Measurements from ENCODE around the gene GRAMD4.

The GRAMD4 gene

DNA sequence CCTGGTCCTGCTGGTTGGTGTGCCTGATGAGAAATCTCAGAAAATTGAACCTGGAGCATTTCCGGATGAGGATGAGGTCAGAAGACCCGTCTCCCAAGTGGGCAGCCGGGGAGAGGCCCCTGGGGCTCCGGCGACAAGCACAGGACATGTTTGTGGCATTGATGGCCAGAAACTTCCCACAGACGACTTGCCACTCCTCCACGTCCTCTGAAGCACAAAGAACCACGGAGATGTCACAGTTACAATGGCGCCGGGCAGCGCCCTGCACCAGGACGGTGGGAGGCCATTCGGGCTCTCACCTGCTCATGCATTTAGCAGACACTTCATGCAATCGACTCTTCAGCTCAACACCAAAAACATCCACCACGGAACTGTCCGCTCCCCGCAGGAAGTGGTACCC lies 71.4 kb downstream of the GRAMD4 start:
- no peak for DNase-seq (ENCODE audit: low spot score)

DNA sequence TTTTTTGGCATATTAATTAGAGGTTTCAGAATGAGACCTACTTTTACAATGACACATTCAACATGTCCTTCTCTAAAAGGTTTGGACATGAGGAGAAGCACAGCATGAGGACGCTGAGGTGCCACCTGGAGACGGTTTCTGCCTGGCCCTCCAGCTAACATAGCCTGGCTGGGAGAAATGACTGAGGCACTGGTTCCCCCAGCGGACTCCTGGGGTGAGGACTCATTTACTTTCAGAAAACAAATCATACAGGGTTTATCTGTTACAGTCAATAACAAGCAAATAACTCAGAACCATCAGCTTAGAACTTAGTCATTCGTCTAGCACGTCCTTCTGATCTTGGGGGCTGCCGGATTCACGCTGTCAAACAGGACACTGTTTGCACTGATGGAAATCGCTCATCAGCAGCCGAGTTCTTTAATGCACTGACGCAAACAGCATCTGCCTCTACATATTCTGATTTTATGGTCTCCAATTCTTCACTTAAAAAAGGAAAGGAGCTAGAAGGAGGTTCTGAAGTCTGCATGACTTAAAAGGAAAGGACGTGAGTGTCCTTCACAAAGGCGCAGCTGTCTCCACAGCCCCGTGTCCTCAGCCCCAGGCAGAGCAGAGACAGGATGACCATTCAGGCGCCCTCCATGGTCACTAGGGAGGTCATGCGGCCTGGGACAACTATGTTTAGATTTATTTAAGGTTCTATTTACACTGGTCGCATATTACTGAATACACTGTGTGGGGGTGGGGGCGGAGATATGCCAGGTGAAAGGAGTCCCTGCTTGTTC lies 73.6 kb downstream of the GRAMD4 start:
- no peak for DNase-seq (ENCODE audit: low spot score)

DNA sequence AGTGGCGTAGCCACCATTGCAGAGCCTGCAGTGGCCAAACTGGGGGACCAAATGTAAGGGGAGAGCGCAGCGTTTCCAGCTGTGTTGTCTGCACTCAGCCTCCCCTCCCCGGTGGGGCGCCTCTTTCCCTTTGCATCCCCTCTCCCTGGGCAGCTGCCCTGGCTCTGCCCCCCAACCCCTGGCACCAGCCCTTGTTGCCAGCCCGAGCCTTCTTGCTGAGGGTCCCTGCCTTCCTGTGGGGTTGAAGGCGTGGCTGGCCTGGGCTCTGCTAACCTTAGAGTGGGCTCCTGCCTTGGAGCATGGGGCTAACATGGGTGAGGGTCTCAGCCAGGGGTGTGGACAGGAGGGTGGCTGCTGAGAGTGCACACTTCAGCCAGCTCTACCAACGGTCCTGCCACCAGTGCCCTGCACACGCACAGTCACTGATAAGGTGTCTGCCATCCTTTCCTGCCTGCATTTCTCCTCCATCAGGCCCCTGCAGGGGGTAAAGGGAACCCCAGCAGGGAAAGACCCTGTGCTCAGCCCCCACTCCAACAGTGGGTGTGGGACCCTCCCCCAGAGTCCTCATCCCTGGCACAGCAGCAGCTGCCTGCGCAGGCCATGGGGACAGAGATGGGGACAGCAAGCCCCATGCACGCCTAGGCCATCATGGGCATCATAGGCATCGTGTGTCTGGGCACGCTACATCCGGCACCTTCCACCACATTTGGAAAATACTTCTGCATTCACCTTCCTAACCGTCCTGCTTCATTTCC lies 74.4 kb downstream of the GRAMD4 start:
- DNase-seq (ENCODE audit: low spot score): no peak

DNA sequence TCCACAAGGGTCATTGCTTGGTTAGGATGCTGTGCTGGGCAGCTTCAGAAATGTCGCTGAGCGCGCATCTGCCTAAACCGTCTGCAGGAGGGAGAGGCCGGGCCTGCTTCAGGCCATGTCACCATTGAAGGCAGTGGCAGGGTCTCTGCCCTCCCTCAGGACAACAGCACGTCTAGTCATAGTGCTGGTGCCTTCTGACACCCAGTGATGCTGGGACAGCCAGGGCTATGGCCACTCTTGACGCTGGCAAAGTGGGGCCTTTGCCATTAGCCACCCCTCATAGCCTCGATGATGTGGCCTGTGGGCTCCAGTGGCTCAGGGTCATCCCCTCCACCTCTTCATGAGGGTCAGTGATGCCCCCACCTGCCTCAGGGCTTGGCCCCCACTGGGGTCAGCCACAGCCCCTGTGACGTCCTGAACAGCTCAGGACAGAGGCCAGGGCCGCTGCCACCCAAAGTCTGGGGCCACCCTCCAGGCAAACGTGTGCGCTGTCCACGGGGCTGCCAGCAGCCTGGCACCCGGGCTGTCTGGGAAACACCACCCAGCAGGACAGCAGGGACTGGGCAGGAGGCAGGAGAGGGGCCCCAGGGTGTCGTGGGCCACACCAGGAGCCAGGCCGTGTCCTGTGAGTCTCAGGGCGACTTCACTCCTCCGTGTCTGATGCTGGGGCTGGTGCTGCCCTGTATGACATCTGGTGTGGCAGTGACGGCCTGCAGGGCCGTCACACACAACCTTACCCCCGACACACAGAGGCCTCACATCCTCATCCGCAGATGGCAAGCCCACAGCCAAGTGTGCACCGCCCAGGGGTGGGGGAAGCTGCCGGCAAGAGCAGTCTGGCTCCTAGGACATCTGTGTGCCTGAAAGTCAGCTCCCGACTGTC lies 75.4 kb downstream of the GRAMD4 start:
- DNase-seq (ENCODE audit: low spot score): no peak

DNA sequence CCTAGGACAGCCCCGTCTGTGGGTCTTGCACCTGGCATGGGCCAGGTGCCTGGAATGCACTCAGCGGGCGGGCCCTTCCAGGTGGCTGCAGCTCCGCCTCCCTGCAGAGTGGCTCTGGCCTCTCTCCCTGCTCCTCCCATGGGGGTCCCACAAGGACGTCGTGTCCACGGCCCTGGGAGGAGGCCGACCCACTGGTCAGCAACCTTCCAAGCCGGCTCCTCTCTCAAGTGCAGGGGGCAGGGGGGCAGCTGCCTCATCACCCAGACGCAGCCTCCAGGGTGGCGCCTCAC lies 76.0 kb downstream of the GRAMD4 start:
- no peak for DNase-seq (ENCODE audit: low spot score)

DNA sequence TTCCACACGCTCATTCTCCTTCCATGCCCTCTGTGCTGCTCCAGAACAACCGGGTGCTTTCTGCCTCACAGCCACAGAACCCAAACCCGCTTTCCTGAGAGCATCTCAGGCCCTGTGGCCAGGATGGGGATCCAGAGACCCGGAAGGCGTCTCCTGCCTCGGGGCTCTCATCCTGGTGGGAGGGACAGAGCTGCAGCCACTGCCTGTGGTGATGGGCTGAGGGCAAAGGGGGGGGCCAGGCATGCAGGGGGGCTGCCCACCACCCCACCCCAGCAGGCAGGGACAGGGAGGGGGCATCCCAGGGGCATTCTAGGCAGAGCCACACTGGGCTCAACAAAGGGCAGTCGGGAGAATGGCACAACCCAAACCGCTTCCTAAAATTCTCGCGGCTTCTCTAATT lies 76.4 kb downstream of the GRAMD4 start:
- no peak for DNase-seq (ENCODE audit: low spot score)

DNA sequence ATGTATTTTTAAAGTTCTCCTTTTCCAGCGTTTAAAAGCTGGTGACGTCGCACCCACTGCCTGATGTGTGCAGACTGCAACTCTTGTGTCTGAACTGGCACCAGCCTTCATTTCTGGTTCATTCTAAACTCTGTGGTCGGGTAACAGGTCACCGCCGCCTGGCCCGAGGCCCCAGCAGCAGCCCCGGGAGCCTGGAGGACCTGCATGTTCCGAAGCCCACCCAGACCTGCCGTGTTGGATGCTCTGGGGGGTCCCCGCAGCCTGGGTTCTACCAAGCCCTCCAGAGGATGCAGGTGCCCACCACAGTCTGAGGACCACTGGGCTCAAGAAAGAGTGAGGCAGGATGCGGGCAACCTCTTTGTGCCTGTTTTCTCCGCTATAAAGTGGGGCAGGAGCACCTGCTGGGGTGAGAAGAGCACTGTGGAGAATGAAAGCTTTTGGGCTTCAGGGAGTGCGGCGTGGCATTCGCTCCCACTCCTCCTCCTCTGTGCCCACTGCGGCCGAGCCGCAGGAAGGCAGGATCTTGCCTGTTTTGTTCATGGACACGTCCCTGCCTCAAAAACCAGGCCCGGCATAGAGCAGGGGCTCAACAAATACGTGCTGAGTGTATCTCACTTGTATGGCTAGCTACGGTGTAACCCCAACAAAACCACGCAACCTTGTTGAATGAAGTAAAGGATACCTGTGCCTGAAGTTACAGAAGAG lies 77.8 kb downstream of the GRAMD4 start:
- no peak for DNase-seq (ENCODE audit: low spot score)

DNA sequence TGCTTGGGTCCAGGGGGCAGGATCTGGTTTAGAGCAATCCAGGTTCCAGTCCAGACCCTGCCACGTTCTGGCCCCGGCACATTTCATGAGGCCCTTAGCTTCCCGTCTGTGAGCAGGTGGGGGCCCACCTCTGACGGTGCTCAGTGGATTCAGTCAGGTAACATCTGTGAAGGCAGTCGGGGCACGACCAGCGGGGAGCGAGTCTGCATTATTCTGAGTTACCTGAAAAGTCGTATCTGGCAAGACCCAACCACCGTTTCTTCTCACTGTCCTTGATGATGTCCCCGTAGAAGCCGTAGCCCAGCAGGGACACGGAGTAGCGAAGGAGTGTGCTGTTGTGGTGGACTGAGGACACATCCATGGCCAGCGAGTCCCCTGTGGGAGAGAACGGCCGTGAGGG lies 78.9 kb downstream of the GRAMD4 start:
- DNase-seq (ENCODE audit: low spot score): no peak

DNA sequence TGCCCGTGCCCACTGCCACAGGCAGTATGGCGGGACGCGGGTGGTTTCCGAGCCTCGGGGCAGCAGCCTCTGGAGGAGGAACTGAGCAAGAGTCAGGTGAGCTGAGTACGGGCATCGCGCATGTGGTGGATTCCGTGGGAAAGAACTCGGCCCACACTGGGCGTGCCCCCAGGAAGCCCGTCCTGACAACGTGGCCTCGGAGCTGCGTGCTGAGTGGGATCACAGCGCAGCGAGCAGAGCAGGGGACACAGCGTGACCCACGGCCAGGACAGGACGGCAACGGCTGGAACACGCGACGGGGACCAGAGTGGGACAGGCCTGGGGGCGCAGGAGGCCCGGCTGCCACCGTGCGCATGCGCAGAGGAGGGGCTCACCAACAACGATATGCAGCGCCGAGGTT lies 81.1 kb downstream of the GRAMD4 start:
- no peak for DNase-seq (ENCODE audit: low spot score)

DNA sequence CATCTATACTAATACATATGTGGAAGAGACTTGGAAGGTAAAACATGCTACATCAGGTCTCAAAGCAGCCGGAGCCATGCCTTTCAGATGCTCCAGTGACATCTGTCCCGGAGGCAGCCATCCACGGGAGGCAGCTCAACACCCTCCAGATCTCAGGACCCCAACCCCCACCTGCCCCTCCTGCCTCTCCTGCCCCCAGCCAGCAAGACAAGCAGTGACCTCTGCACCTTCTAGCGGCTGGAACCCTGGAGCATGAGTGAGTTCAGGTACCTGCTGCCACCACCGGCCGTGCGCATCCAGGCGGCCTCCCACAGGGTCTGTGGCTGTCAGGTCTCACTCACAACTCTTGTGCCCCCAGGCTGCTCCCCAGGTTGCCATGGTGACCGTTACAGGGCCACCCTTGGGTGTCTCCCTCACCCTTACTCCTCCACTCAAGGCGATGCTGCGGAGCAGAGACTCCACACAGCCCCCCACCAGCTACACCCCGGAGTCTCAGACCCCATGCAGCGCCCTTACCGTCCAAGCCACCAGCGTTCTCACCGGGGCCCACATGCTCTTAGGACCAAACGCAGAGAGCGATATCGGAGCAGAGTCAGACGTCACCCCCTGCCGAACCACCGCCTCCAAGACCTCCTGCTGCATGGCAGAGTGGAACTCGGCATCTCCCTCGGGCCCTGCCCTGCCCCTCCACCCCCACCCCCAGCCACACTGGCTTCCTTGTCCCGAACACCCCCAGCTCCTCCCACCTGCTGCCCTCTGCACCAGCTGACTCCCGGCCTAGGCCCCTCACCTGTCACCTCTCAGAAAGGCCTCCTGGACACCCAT lies 83.2 kb downstream of the GRAMD4 start:
- no peak for DNase-seq (ENCODE audit: low spot score)

DNA sequence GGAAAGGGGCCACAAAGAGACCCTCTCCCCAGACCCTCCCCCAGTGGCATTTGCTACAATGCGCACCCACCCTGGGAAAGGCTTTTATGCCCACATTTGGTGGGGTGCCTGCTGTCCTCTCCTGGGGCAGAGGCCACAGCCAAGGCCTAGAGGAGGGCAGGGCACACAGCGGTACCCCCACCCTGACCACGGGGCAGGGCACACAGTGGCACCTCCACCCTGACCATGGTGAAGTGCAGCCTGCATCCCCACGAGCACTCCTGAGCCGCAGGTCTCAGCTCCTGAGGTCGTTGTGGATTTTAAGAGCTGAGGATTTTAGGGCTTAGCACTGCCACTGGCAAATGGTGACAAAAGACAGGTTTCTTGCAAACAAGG lies 83.8 kb downstream of the GRAMD4 start:
- DNase-seq (ENCODE audit: low spot score): no peak

DNA sequence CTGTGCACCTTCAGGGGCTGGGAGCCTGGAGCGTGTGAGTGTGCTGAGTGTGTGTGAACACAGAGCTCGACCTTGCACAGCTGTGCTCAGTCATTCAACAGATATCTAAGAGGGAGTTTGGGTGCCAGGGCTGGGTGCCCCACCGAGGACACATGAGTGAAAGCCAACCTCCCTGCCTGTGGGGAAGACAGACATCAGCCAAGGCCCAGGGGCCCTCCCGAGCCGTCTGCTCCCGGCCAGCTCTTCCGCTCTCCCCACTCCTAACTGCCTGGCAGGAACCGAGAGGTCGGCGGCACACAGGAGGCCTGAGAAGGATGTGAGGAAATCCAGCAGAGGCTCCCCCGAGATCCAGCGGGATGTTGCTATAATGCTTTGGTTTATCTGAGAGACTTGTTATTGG lies 85.9 kb downstream of the GRAMD4 start:
- DNase-seq (ENCODE audit: low spot score): no peak

DNA sequence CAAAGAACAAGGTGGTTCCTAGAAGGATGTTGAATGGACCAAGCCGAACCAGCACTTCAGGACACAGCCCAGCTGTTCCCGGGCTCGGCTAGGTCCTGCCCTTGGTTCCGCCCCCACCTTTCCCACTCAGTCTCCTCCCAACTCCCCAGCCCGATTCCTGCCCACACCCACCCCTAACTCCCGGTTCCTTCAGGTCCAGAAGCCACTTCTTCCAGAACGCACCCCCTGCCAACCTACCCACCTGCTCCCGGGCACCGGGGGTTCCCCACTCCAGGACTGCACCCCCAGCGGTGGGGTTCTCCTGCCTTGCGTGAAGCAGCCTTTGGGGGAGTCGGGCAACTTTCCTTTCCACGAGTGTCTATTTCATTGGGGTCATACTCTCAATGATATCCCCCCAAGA lies 87.1 kb downstream of the GRAMD4 start:
- no peak for DNase-seq (ENCODE audit: low spot score)

DNA sequence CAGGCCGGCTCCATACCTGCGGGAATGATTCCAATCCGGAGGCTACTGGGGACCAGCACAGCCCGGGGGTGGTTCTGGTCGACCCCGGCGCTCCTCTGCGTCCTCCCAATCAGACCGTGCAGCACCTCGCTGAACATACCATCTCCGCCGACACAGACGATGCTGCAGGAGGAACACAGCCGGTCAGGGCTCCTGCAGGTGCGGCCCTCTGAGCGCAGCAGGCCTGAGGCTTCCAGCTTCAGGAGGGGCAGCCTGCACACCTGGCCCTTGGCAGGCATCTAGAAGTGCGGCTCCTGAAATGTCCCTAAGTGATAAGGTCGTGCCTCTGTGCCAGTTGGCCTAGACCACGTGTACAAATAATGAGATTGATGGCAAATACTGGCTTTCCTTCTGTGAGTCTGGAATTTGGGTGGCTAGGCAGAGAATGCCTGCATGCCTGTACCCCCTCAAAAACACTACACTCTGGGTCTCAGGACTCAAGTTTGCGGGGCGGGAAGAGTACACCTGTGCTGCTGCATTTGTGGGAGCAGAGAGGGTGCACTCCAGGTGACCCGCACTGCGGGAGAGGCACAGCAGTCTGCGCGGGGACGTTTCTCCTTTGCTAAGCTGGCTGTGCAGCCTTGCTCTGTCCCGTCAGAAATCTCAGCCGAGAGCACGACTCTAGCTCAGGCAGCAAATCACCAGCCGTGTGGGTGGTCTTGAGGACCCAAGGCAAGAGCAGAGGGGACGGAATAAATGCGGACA lies 87.8 kb downstream of the GRAMD4 start:
- no peak for DNase-seq (ENCODE audit: low spot score)

DNA sequence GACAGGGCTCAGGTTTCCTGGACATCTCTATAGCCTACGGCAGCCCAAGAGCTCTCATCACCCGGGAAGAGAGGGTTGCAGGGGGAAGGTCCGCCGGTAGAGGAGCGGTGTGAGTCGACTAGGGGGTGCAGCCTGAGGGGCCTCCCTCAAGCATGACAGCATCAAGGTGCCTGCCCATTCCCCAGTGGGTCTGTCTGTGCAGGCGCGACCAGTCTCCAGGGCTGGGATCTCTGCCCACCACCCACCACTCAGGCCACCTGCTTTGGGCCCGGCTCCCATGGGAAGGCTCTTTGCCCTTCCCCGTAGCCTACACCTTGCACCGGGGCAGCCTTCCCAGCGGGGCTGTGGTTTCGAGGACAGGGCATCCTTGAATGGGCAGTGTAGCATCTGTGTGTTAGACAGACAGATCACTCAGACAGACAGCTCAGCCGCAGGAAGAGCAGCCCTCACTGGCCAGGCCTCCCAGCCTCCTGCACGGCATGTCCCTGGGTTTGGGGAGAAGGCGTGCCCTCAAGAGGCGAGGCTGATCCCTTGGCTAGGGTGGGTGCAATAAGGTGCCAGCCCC lies 88.7 kb downstream of the GRAMD4 start:
- DNase-seq (ENCODE audit: low spot score): no peak

DNA sequence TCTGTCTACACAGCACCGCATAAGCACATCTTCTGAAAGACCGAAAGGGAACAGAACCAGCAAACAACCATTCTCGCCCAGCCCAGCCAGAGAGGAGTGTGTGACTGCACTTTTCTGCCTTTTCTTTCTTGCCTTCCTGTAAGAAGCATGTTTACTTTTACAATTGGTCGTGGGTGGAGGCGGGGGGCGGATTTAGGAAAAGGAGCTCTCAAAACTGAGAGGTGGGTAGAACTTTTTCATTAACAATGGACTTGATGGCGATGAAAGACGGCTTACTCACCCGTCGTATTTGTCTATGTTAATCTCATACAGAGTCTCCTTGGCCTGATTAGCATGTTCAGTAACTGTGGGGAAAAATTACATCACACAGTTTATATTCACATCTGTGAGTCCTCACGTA lies 90.6 kb downstream of the GRAMD4 start:
- DNase-seq (ENCODE audit: low spot score): no peak

DNA sequence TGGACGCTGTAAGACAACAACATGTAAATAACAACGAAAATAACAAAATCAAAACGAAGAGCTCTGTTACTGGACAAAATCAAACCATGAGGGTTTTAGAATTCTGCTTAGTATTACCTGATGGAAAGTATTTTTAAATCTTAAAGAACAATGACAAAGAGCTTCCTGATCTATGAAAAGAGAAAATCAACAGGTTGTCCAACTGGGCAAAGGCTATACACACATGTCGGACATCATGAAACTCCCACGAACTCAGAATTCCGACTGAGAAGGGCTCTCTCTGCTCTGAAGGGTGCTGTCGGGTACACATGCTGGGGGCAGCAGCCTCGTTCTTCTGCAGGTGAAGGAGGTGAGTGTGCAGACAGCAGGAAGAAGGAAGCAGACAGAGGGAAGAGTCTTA lies 92.1 kb downstream of the GRAMD4 start:
- no peak for DNase-seq (ENCODE audit: low spot score)

DNA sequence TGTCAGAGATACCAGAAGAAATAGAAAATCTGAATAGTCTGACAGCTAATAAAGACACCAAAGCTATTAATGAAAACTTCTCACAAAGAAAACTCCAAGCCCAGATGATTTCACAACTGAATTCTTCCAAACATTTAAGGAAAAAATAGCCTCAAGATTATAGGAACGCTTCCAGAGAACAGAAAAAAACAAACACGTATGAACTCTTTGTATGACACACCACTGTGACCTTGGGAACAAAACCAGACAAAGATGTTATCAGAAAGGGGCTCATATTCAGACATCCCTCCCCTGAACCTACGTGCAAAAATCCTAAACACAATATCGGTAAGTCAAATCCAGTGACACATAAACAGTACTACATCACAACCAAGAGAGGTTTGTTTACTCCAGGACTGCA lies 94.4 kb downstream of the GRAMD4 start:
- peak; percentile 29 for DNase-seq (ENCODE audit: low spot score)

DNA sequence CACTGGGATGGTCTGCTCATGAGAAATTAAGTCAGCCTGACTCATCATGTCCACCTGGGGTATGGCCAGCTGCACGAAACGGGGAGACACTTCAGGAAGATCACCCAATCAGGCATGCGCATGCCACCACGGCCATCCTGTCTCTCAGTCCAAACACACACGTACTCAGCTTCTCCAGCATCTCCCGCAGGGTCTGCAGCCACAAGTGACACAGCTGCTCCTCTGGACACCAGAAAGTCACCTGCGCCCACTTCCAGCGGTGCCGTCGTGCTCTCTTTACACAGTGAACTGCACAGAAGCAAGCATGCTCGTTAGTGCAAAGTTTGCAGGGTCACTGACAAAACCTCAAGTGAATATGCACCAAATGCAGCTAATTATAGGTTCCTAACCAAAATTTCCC lies 99.7 kb downstream of the GRAMD4 start:
- DNase-seq (ENCODE audit: low spot score): no peak

DNA sequence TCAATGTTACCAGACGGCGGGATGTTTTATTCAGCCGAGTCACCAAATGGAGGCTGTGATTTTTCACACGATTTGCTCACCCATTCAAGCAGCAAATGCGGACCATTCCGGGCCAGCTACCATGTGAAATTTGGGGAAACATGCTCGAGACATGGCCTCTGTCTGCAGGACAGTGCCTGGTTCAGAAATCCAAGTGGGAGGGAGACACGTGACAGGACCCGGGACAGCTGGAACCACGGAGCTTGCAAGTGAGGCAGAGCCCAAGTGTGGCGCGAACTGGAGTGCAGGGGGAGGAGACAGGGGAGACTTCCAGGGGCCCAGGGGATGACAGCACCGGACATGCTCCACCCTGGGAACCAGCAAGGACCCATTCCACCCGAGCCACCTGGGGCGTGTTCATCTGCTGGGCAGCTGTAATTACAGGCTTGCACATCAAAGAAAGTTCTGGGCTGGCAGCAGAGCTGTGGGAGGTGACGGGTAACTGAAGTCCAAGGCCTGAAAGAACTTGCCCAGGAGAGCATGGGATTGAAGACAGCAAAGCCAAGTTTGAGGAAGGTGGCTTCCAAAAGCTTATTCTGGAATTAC lies 101.4 kb downstream of the GRAMD4 start:
- DNase-seq (ENCODE audit: low spot score): no peak

All from AG08395 (cell line).